GM18526 (cell line): ENCODE results near the gene SHC3.

Source experiments
- POLR2A ChIP-seq: IDR thresholded peaks from 3 replicates; pipeline ENCODE4 v1.6.1; 2011; ENCODE audit not compliant: insufficient read length; ENCODE audit errors: extremely low read depth

The SHC3 gene

GRCh38 chr9:89106224-89106851, 72.3 kb downstream of the SHC3 start:
- no peak for TF ChIP-seq POLR2A

DNA sequence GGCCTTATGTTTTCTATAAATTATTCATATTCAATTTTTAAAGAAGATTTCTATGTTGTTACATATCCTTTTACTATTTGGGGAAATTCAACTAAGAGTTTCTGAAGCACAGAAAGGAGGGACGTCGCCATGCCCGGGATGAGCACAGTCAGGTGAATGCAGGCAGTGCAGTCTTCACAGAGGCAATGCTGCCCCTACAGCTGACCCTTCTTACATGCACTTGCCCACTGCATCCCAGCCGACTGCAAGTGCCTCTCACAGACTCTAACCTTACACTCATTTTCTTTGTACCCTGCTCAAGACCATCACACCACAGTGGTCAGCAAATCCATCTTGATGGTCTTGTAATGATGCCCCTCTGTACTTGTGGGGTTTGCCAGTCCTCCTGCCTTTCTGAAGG, 73.8 kb downstream of the SHC3 start:
- no peak for TF ChIP-seq POLR2A

- TF ChIP-seq POLR2A, result no peak
These were observed 81.4 kb downstream of the SHC3 start for GRCh38 chr9:89097219-89097618.

DNA sequence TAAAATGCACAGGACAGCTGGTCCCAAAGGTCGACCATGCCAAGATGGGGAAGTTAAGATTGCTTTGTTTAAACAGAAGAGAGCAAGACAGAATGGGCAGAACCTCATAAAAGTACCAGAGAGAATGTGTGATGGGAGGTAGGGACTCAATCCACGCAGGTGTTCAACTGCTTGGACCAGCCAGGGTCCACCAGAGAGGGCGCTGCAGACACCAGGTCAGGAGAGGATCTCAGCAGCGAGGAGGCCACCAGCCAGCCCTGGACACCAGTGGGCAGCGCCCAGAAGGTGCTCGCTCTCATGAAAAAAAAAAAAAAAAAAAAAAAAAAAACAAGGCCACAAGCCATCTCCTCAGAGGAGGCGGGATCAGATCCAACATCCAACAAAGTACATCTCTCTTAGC, 81.8 kb downstream of the SHC3 start:
- TF ChIP-seq POLR2A, result no peak

GRCh38 chr9:89095761-89096528, 82.7 kb downstream of the SHC3 start:
- TF ChIP-seq POLR2A, result no peak

DNA sequence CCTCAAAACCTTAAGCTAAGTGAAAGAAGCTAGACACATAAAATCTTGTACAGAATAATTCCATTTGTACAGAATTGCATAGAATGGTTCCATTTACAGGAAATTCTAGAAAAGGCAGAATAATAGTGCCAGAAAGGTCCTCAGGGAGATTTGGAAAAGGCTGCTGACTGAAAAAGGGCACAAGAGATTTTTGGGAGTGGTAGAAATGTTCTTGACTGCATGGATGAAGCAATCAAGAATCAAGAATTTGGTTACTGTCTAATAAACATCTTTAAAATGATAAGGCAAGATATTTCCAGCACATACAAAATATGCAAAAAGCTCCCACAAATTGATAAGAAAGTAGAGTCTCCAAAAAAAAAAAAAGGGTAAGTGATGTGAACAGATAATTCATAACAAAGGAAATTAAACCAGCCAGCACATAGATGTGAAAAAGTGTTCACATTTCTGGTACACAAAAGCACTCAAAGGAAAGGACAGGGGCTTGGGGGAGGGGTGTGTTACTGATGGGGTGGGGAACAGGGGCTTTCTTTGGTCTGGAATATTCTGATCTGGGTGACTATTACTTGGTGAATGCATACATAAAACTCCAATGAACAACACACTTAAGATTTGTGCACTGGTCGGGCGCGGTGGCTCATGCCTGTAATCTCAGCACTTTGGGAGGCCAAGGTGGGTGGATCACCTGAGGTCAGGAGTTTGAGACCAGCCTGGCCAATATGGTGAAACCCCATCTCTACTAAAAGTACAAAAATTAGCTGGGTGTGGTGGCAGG, 85.2 kb downstream of the SHC3 start:
- TF ChIP-seq POLR2A, result no peak

GRCh38 chr9:89089176-89089575, 89.4 kb downstream of the SHC3 start:
- TF ChIP-seq POLR2A, result no peak

DNA sequence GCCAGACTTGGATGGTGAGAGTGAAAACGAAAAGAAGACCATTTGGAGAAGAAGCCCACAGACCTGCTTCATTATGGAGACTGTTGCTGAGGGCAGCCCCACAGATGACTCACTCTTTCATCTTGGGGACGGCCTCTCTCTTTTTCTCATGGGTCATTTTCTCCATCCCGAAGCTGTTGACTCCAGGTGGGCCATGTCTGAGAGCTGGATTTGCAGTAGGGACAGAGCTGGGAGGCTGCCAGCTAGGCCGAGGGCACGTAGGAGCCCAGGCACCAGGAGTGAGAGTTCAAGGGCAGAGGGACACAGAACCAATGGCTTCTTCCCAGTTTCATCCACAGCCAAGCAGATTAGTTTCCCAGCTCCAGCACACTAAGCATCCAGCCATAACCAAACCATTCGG, 95.0 kb downstream of the SHC3 start:
- no peak for TF ChIP-seq POLR2A

DNA sequence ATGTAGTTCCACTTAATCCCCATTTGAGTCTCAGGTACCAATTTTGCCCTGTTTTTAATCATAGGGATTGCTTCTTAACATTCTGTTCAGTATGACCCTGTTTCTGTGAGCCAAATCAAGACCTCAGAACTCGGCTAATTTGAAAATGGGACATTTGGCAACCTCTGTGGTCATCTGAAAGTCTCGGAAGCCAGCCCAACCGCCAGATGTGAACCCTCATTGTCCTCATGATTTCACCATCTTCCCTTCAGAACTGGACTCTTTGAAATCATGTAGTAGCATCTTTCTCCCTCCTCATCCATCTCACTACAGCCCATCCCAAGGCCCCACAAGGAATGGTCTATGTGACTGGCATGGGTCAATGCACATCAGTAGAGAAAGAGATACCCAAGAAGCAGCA, 98.4 kb downstream of the SHC3 start:
- TF ChIP-seq POLR2A, result no peak

GRCh38 chr9:89079391-89079790, 99.2 kb downstream of the SHC3 start:
- no peak for TF ChIP-seq POLR2A

GRCh38 chr9:89078860-89079259, 99.8 kb downstream of the SHC3 start:
- TF ChIP-seq POLR2A, result no peak

- no peak for TF ChIP-seq POLR2A
These were observed 100.2 kb downstream of the SHC3 start for GRCh38 chr9:89078421-89078820.

GRCh38 chr9:89077519-89077918, 101.1 kb downstream of the SHC3 start:
- TF ChIP-seq POLR2A, result no peak

DNA sequence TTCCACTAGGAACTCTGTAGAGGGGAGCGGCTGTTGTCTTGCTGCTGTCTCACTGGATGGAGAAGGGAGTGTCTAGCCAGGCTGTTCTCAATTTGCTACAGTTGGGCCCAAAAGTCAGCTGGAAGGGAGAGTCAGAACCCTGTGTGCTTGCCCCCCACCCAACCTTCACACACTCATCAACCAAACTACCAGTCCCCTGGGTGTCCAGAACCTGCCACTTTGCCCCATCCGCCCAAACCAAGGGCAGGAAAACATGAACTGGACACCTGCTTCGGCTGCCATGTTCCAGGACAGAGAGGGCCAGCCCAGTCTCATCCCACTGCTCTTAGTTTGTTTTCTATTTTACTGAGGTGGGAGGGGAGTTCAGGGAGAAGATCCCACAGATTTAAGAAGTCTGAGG, 105.2 kb downstream of the SHC3 start:
- TF ChIP-seq POLR2A, result no peak

DNA sequence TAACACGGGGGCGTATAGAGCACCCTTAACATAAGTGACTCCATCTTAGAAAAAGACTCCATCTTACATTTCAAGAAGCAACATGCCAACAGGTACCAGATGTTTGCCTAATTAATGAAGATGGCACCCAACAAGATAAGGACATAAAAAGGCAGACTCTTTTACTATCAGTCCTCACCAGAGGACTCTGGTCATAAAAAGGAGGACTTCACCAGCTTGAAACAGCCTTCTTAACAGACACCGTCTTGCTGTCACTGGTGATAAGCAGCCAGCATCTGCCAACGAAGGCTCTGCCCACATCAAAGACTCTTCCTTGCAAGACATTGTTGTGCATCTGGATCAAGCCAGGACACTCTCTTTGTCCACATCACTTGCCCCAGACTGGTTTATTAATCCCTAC, 107.0 kb downstream of the SHC3 start:
- TF ChIP-seq POLR2A, result no peak

GRCh38 chr9:89066835-89067234, 111.8 kb downstream of the SHC3 start:
- TF ChIP-seq POLR2A, result no peak
